ENCODE data around the gene TOPORS. TPM values are rescaled to one million over a fixed set of nuclear protein-coding genes. Genes with fewer than 3 reads are reported as not detected.
A peak's percentile ranks its signal among the peaks of the same experiment; 100 is the strongest.
"Not testable (repeated sequence)": the region's sequence is repeated elsewhere in the genome, so short reads cannot be mapped to it uniquely, and the experiment has no call there.

The TOPORS gene
- total RNA-seq: 10 to 100 TPM; 12.8 to 49.3 (median 27.3) TPM

GRCh38 chr9:32552172-32552872 lies at the start of gene TOPORS, which contains the start of gene SMIM27:
Gene TOPORS, minus strand, starts transcription at chr9:32552586. Its CDS starts 150 bp downstream, at chr9:32552436.
Gene SMIM27, plus strand, starts transcription at chr9:32552327. Its CDS starts 108 bp downstream, at chr9:32552435.
- Histone ChIP-seq H3K9me3 (no peaks in the 10 kb centered on the region), H3K4me3 (peak within 1 kb of the TSS; percentile 70 to 83), H3K27me3 (no peaks in the 10 kb centered on the region), H3K4me1 (no peaks in the 10 kb centered on the region), H3K27ac (peak within 1 kb of the TSS; percentile 95 to 96), H3K36me3 (no peaks in the 10 kb centered on the region)
- intact Hi-C loops (cut with DNase I; ENCODE audit: low total_unique reads): no loop called here
- TF ChIP-seq, protein P1, sequence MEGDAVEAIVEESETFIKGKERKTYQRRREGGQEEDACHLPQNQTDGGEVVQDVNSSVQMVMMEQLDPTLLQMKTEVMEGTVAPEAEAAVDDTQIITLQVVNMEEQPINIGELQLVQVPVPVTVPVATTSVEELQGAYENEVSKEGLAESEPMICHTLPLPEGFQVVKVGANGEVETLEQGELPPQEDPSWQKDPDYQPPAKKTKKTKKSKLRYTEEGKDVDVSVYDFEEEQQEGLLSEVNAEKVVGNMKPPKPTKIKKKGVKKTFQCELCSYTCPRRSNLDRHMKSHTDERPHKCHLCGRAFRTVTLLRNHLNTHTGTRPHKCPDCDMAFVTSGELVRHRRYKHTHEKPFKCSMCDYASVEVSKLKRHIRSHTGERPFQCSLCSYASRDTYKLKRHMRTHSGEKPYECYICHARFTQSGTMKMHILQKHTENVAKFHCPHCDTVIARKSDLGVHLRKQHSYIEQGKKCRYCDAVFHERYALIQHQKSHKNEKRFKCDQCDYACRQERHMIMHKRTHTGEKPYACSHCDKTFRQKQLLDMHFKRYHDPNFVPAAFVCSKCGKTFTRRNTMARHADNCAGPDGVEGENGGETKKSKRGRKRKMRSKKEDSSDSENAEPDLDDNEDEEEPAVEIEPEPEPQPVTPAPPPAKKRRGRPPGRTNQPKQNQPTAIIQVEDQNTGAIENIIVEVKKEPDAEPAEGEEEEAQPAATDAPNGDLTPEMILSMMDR (IDR thresholded peaks at IDR 0.05): no peak
- TF ChIP-seq POLR2A (IDR thresholded peaks at IDR 0.05): peak; percentile 71 to 78
- DNase-seq: peak; percentile 89 to 90

- H3K4me1 ChIP-seq; H3K4me3 ChIP-seq; intact Hi-C loops (cut with DNase I; ENCODE audit: low total_unique reads); H3K27ac ChIP-seq; DNase-seq; H3K9me3 ChIP-seq; H3K27me3 ChIP-seq; H3K36me3 ChIP-seq: not testable (repeated sequence)
These were observed 46.6 kb upstream of the TOPORS start for GRCh38 chr9:32599021-32599420.

GRCh38 chr9:32596936-32597335 lies 44.5 kb upstream of the TOPORS start:
- Histone ChIP-seq H3K27ac (no peak overlapping the region), H3K9me3 (no peaks in the 10 kb centered on the region), H3K36me3 (no peaks in the 10 kb centered on the region), H3K4me1 (no peaks in the 10 kb centered on the region), H3K27me3 (no peaks in the 10 kb centered on the region), H3K4me3 (no peak overlapping the region)
- no peak for DNase-seq
- TF ChIP-seq, protein P1 (IDR thresholded peaks at IDR 0.05): no peak
- no peak for TF ChIP-seq POLR2A (IDR thresholded peaks at IDR 0.05)
- intact Hi-C loops (cut with DNase I; ENCODE audit: low total_unique reads): no loop called here

DNA sequence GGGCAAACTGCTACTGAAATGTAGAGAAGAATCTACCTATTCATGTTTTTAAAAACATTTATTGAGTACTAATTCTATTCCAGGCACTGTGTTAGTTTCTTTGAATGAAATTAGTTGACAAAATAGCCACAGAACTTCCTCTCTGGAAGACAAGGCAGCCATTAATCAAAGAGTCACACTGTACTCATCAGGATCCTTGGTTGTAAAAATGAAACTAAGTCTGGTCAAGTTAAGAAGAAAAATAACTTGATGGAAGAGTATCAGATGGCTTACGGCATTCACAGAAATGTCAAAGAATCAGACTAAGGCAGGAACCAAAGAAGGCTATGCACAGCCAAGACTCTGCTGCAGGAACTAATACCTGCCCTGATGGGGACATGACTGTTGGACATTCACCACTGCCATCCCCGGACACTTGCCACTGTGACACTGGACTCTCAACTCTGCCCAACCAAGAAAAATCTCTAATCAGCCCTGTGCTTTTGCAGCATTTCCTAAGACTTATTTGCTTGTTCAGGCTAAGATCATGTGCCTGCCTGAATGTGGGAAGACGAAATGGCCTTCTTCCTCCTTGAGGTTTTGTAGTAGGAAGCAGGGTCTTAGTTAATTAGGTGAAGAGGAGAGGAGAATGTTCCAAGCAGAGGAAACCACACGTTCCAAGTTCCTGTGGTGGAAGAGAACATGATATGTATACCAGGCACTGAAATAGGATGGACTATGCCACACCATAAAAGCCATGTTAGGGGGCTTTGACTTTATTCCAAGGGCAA lies 43.9 kb upstream of the TOPORS start:
- Histone ChIP-seq H3K27ac (no peak overlapping the region), H3K36me3 (no peaks in the 10 kb centered on the region), H3K9me3 (no peaks in the 10 kb centered on the region), H3K4me3 (no peak overlapping the region), H3K4me1 (no peaks in the 10 kb centered on the region), H3K27me3 (no peaks in the 10 kb centered on the region)
- intact Hi-C loops (cut with DNase I; ENCODE audit: low total_unique reads): no loop called here
- DNase-seq: no peak
- TF ChIP-seq POLR2A (IDR thresholded peaks at IDR 0.05): no peak
- TF ChIP-seq, protein P1 (IDR thresholded peaks at IDR 0.05): no peak

GRCh38 chr9:32590898-32591297 lies 38.5 kb upstream of the TOPORS start:
- no peak overlapping the region for H3K4me3 ChIP-seq
- intact Hi-C loops (cut with DNase I; ENCODE audit: low total_unique reads): no loop called here
- H3K4me1 ChIP-seq: no peaks in the 10 kb centered on the region
- H3K36me3 ChIP-seq: no peaks in the 10 kb centered on the region
- TF ChIP-seq, protein P1 (IDR thresholded peaks at IDR 0.05): no peak
- no peak for TF ChIP-seq POLR2A (IDR thresholded peaks at IDR 0.05)
- no peaks in the 10 kb centered on the region for H3K9me3 ChIP-seq
- H3K27me3 ChIP-seq: no peaks in the 10 kb centered on the region
- H3K27ac ChIP-seq: no peak overlapping the region
- no peak for DNase-seq
